GM12891 (cell line): ENCODE results near the gene IRAG1.

Experiments
- PAX5 ChIP-seq: IDR thresholded peaks from 2 replicates; pipeline ENCODE4 v1.6.1; 2011; ENCODE audit warnings: low read length, moderate library complexity, mild to moderate bottlenecking; ENCODE audit not compliant: insufficient read depth, severe bottlenecking
- POLR2A ChIP-seq: IDR thresholded peaks from 2 replicates; pipeline ENCODE4 v1.6.1; 2011; ENCODE audit warnings: low read depth, low read length, control low read depth
- POLR2AphosphoS5 ChIP-seq: IDR thresholded peaks from 2 replicates; pipeline ENCODE4 v1.6.1; 2011; ENCODE audit warnings: low read depth, low read length, control low read depth
- POU2F2 ChIP-seq: IDR thresholded peaks from 2 replicates; pipeline ENCODE4 v1.6.1; 2011; ENCODE audit warnings: low read depth, mild to moderate bottlenecking, control low read depth, low read length, moderate library complexity
- SPI1 ChIP-seq: IDR thresholded peaks from 2 replicates; pipeline ENCODE4 v1.6.1; 2011; ENCODE audit warnings: low read depth, low read length, control low read depth
- TAF1 ChIP-seq: IDR thresholded peaks from 2 replicates; pipeline ENCODE4 v1.6.1; 2011; ENCODE audit warnings: low read depth, low read length, control low read depth

DNA sequence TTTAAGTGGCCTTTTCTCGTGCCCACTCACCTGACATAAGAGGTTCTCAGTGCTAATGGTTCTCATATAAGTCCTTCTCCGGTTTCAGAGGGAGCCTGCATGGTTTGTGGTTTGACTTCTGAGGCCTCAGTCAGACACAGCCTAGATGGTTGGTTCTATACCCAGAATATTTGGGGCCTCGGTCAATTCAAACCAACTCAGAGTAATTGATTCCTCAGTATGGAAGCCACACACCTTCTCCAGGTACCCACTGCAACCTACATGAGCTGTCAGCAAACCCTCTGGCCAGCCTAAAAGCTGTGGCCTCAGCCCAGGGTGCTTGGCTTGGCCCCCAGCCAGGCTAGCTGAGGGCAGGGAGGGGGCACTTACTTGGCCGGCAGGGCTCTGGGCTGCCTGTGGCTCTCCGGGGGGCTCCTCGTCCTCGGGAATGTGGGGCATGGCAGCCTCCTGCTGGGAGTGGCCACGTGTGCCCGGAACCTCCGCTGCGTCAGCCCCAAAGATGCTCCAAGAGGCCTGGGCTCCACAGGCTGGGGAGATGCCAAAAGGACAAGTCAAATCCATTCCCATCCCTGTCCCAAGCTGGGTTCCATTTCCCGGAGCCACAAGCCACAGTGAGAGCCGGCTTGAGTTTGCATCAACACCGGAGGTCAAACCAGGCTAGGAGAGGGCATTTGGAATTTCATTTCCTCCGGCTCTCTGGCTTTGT lies 41.7 kb downstream of the IRAG1 start:
- TF ChIP-seq TAF1 = no peak
- TF ChIP-seq POLR2AphosphoS5 = no peak
- TF ChIP-seq POLR2A = no peak
- TF ChIP-seq POU2F2 = no peak
- TF ChIP-seq SPI1 = no peak
- TF ChIP-seq PAX5 = no peak
